Kidney (tissue), 14 donors: ENCODE measurements around the gene CHMP1A. TPM values are rescaled to one million over a fixed set of nuclear protein-coding genes. Genes with fewer than 3 reads are reported as not detected.
"Not testable (repeated sequence)": the region's sequence is repeated elsewhere in the genome, so short reads cannot be mapped to it uniquely, and the experiment has no call there.

Experiments
- DNase-seq, 5 donors: peaks; one replicate each; pipeline ENCODE4 v3.0.0-alpha.2; 2013 to 2020
- FAIRE-seq: peaks from 2 replicates; lab custom pipeline; 2012; peaks lifted over from hg19 to GRCh38; lab: Jason Lieb, UNC
- H3K27ac ChIP-seq, 2 donors: one replicate each; pipeline ENCODE4 v1.7.0; 2013; ENCODE audit warnings: low read depth in 2 of 2, low read length in 2 of 2, inconsistent platforms in 1 of 2
- H3K27me3 ChIP-seq: one replicate; pipeline ENCODE4 v1.7.1; 2013; ENCODE audit warnings: low read length, inconsistent platforms; ENCODE audit not compliant: control insufficient read depth, insufficient read depth
- H3K36me3 ChIP-seq, 3 donors: one replicate each; pipeline versions ENCODE4 v1.7.0 to v1.7.1; 2013; ENCODE audit warnings: low read length in 3 of 3, control low read depth in 1 of 3, inconsistent platforms in 1 of 3; ENCODE audit not compliant: insufficient read depth in 3 of 3, control insufficient read depth in 2 of 3
- H3K4me1 ChIP-seq, 3 donors: one replicate each; pipeline versions ENCODE4 v1.7.0 to v1.7.1; 2013; ENCODE audit warnings: low read length in 3 of 3, inconsistent platforms in 1 of 3, low read depth in 1 of 3; ENCODE audit not compliant: control insufficient read depth in 2 of 3, insufficient read depth in 2 of 3
- H3K4me3 ChIP-seq, 3 donors: one replicate each; pipeline versions ENCODE4 v1.7.0 to v1.8.1; 2013; ENCODE audit warnings: low read length in 3 of 3, control low read depth in 1 of 3, inconsistent platforms in 1 of 3
- H3K9ac ChIP-seq, 3 donors: one replicate each; pipeline versions ENCODE4 v1.7.0 to v1.7.1; 2013; ENCODE audit warnings: low read length in 3 of 3, control low read depth in 1 of 3, inconsistent platforms in 1 of 3
- H3K9me3 ChIP-seq, 3 donors: one replicate each; pipeline versions ENCODE4 v1.7.0 to v1.7.1; 2013; ENCODE audit warnings: low read length in 3 of 3, control low read depth in 1 of 3, inconsistent platforms in 1 of 3; ENCODE audit not compliant: control insufficient read depth in 2 of 3, insufficient read depth in 1 of 3
- CTCF ChIP-seq: IDR thresholded peaks from 3 replicates; pipeline ENCODE4 v1.5.1; 2012; ENCODE audit warnings: mild to moderate bottlenecking, moderate library complexity, borderline replicate concordance; ENCODE audit not compliant: insufficient read depth; ENCODE audit errors: extremely low read depth
- intact Hi-C: fragments of 100-400 bp; cut with DNase I; formaldehyde crosslinking; loops from one replicate; pipeline ENCODE4 v1.11.1; 2022
- polyA plus RNA-seq: library from polyadenylated mRNA; stranded (reverse); fragments of 350-450 nt; fragmentation: Illumina TruSeq; extraction: RNeasy Lipid Tissue Mini Kit (QIAGEN cat#74804); gene quantifications from one replicate; pipeline ENCODE4 v1.2.3, GENCODE V29; 2014; ENCODE audit warnings: low read depth, low replicate concordance; ENCODE audit not compliant: insufficient read depth
- total RNA-seq: library from RNA; stranded (reverse); fragmentation: NEBNext Ultra II Directional; extraction: Animal tissue kit (Norgen Biotek cat#: 25700); gene quantifications from one replicate; pipeline ENCODE4 v1.2.1, GENCODE V29; 2021
- donor health status: control.
- donor health status: control.
- donor health status: control.
- donor health status: control.
- donor health status: control.
- donor health status: DM: yes; HTN: yes; CAD: no.
- donor health status: Normal renal cell carcinoma (clear cell type).

The CHMP1A gene
- total and polyA plus RNA-seq, 2 donors from 2014 or later, result 71.3 to 96.1 TPM

- intact Hi-C loops, result loop anchor here (10.0 kb wide), 1 partner anchor 165 kb away; no protein-coding TSS in a partner anchor
- peak overlapping the region; percentile 95 to 97 for H3K27ac ChIP-seq
- peak overlapping the region in 2 of 3 donors; percentile 68 to 80 for H3K4me3 ChIP-seq
- H3K9ac ChIP-seq, result peak overlapping the region in 2 of 3 donors; percentile 71 to 93
- no peaks in the 10 kb centered on the region for H3K27me3 ChIP-seq
- peaks cover 0 to 14% (median 5%) of the 10 kb centered on the region in 3 donors for H3K4me1 ChIP-seq
- FAIRE-seq (peak; percentile 97), DNase-seq (peak; percentile 99 to 100 (median 99))
- TF ChIP-seq CTCF, result peak; percentile 78
- no peaks in the 10 kb centered on the region for H3K36me3 ChIP-seq
- H3K9me3 ChIP-seq, result no peaks in the 10 kb centered on the region
Observed at GRCh38 chr16:89700100-89700648, 42.7 kb upstream of the CHMP1A start.

- H3K9ac ChIP-seq, FAIRE-seq, H3K27me3 ChIP-seq, H3K36me3 ChIP-seq, DNase-seq, H3K9me3 ChIP-seq: not testable (repeated sequence)
- peaks cover 0 to 14% (median 5%) of the 10 kb centered on the region in 3 donors for H3K4me1 ChIP-seq
- intact Hi-C loops, result loop anchor here (10.0 kb wide), 1 partner anchor 165 kb away; no protein-coding TSS in a partner anchor
- peak overlapping the region in 1 of 3 donors; percentile 8 for H3K4me3 ChIP-seq
- H3K27ac ChIP-seq, result peak overlapping the region; percentile 65 to 95
Observed at GRCh38 chr16:89699629-89700099, 42.2 kb upstream of the CHMP1A start.

- H3K4me3 ChIP-seq, H3K36me3 ChIP-seq, FAIRE-seq, H3K9ac ChIP-seq, H3K9me3 ChIP-seq, H3K27me3 ChIP-seq, intact Hi-C loops, H3K27ac ChIP-seq: not testable (repeated sequence)
- H3K4me1 ChIP-seq, result peaks cover 0 to 14% (median 5%) of the 10 kb centered on the region in 3 donors
- DNase-seq, result peak in 1 of 5 donors; percentile 23
Observed at GRCh38 chr16:89698717-89699116, 41.2 kb upstream of the CHMP1A start.

- no peak for FAIRE-seq
- Histone ChIP-seq H3K9ac (no peak overlapping the region), H3K4me1 (peaks cover 0 to 14% (median 5%) of the 10 kb centered on the region in 3 donors), H3K36me3 (peaks cover 0 to 13% (median 5%) of the 10 kb centered on the region in 3 donors), H3K27ac (no peak overlapping the region), H3K9me3 (no peaks in the 10 kb centered on the region), H3K4me3 (no peak overlapping the region), H3K27me3 (no peaks in the 10 kb centered on the region)
- intact Hi-C loops, result no loop called here
- peak in 2 of 5 donors; percentile 63 to 84 for DNase-seq
- TF ChIP-seq CTCF, result no peak
Observed at GRCh38 chr16:89697616-89698331, 40.3 kb upstream of the CHMP1A start.
